Stimulated activated CD4-positive, alpha-beta T cell treated with anti-CD3 and anti-CD28 coated beads, TNF-alpha, amount 100 ng/mL, for 1 hour (primary cell): ENCODE measurements around the gene CASKIN1.

ENCODE experiments used
- DNase-seq, 3 donors: peaks; one replicate each; pipeline ENCODE4 v3.0.0-alpha.2; 2020; ENCODE audit warnings: low read depth in 3 of 3, low spot score in 1 of 3

Gene CASKIN1

GRCh38 chr16:2232094-2232990, 35.9 kb upstream of the CASKIN1 start:
- DNase-seq, result no peak

GRCh38 chr16:2231016-2231931, 34.9 kb upstream of the CASKIN1 start:
- DNase-seq, result no peak

- no peak for DNase-seq
These were observed 34.0 kb upstream of the CASKIN1 start for GRCh38 chr16:2230376-2230775.

GRCh38 chr16:2229632-2230250, 33.3 kb upstream of the CASKIN1 start:
- DNase-seq, result no peak

- DNase-seq, result no peak
These were observed 32.7 kb upstream of the CASKIN1 start for GRCh38 chr16:2229091-2229490.

- no peak for DNase-seq
These were observed 31.9 kb upstream of the CASKIN1 start for GRCh38 chr16:2228161-2228824.

GRCh38 chr16:2226918-2227317, 30.5 kb upstream of the CASKIN1 start:
- no peak for DNase-seq

GRCh38 chr16:2226245-2226793, 29.9 kb upstream of the CASKIN1 start:
- no peak for DNase-seq

- no peak for DNase-seq
These were observed 27.6 kb upstream of the CASKIN1 start for GRCh38 chr16:2223942-2224486.

GRCh38 chr16:2223221-2223941, 27.0 kb upstream of the CASKIN1 start, which contains the start of gene E4F1:
Gene E4F1, plus strand, starts transcription at chr16:2223591. Its CDS starts 23 bp downstream, at chr16:2223614.
- DNase-seq, result peak; percentile 97 to 98 (median 98)

GRCh38 chr16:2216330-2216729, 19.9 kb upstream of the CASKIN1 start:
- no peak for DNase-seq

- DNase-seq, result no peak
These were observed 18.2 kb upstream of the CASKIN1 start, which contains the start of gene PGP for GRCh38 chr16:2214719-2214968. Gene PGP, minus strand, starts transcription at chr16:2214840. Its CDS starts 63 bp downstream, at chr16:2214777.

- no peak for DNase-seq
These were observed 17.7 kb upstream of the CASKIN1 start for GRCh38 chr16:2213817-2214718.

GRCh38 chr16:2212362-2213324, 16.2 kb upstream of the CASKIN1 start:
- DNase-seq, result no peak

- DNase-seq, result no peak
These were observed 15.5 kb upstream of the CASKIN1 start for GRCh38 chr16:2211923-2212347.

GRCh38 chr16:2210386-2211365, 14.3 kb upstream of the CASKIN1 start, which contains the start of gene BRICD5:
Gene BRICD5, minus strand, starts transcription at chr16:2210863. Its CDS starts 30 bp downstream, at chr16:2210833.
- DNase-seq, result no peak
